OCI-LY3 (cell line): ENCODE results near the gene CNTNAP2.

Source experiments
- H2AFZ ChIP-seq: fragments of 200-600, 300-600 bp; shearing (Covaris generic); 2 replicates; pipeline ENCODE4 v1.6.0; 2014; ENCODE audit warnings: antibody characterized with exemption, low read depth, low read length
- H3K27ac ChIP-seq: fragments of 200-600, 300-600 bp; sonication (generic); 2 replicates; pipeline ENCODE4 v1.5.1; 2014; ENCODE audit warnings: mild to moderate bottlenecking, low read length, moderate library complexity, mixed read lengths
- H3K27me3 ChIP-seq: fragments of 200-600, 300-600 bp; sonication (generic); 2 replicates; pipeline ENCODE4 v1.6.1; 2014; ENCODE audit warnings: low read depth, low read length, mixed read lengths
- H3K36me3 ChIP-seq: fragments of 200-600, 300-600 bp; sonication (generic); replicated peaks from 2 replicates; pipeline ENCODE3; 2014; ENCODE audit warnings: low read depth, low read length, mixed read lengths
- H3K4me1 ChIP-seq: fragments of 300-600, 200-600 bp; sonication (generic); 2 replicates; pipeline ENCODE4 v1.6.1; 2014; ENCODE audit warnings: low read length, mixed read lengths
- H3K4me2 ChIP-seq: fragments of 200-600, 300-600 bp; sonication (generic); 2 replicates; pipeline ENCODE4 v1.6.1; 2014; ENCODE audit warnings: low read length, mixed read lengths
- H3K4me3 ChIP-seq: fragments of 300-600, 200-600 bp; sonication (generic); 2 replicates; pipeline ENCODE4 v1.5.1; 2014; ENCODE audit warnings: antibody characterized with exemption, mild to moderate bottlenecking, low read length, moderate library complexity
- H3K79me2 ChIP-seq: fragments of 300-600, 200-600 bp; shearing (Covaris generic); 2 replicates; pipeline ENCODE4 v1.6.1; 2014; ENCODE audit warnings: mild to moderate bottlenecking, low read length, mixed read lengths
- H3K9ac ChIP-seq: fragments of 300-600, 200-600 bp; shearing (Covaris generic); 2 replicates; pipeline ENCODE4 v1.6.0; 2014; ENCODE audit warnings: mild to moderate bottlenecking, low read length, moderate library complexity
- H3K9me3 ChIP-seq: fragments of 200-600, 300-600 bp; shearing (Covaris generic); 2 replicates; pipeline ENCODE4 v1.6.1; 2014; ENCODE audit warnings: low read length, mixed read lengths; ENCODE audit not compliant: insufficient read depth
- H4K20me1 ChIP-seq: fragments of 200-600, 300-600 bp; sonication (generic); 2 replicates; pipeline ENCODE4 v1.6.1; 2016; ENCODE audit warnings: low read length, mixed read lengths; ENCODE audit not compliant: insufficient read depth
- EZH2phosphoT487 ChIP-seq: fragments of 200-600 bp; shearing (Covaris generic); IDR thresholded peaks from 2 replicates; pipeline ENCODE4 v1.6.1; 2018; ENCODE audit warnings: antibody characterized with exemption, mixed run types, low read depth
- TF ChIP-seq, protein P1 (sequence below): fragments of 200-600, 300-600 bp; sonication (generic); IDR thresholded peaks from 2 replicates; pipeline ENCODE4 v1.5.1; 2014; ENCODE audit warnings: antibody characterized with exemption, low read length, low read depth

The CNTNAP2 gene

DNA sequence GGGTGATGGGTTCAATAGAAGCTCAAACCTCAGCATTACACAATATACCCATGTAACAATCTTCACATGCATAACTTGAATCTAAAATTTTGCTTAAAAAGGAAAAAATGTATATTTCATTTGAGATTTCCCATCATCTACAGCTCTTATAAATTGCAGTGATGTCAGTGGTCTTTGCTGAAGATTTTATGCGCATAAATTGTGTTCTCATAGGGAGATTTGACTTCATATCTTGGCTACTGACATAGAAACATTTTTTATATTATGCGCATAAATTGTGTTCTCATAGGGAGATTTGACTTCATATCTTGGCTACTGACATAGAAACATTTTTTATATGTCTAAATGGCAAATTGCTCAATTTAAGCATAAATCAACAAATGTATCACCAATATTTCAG, 1348.6 kb downstream of the CNTNAP2 start:
- no peak overlapping the region for H3K4me3 ChIP-seq
- TF ChIP-seq, protein P1, sequence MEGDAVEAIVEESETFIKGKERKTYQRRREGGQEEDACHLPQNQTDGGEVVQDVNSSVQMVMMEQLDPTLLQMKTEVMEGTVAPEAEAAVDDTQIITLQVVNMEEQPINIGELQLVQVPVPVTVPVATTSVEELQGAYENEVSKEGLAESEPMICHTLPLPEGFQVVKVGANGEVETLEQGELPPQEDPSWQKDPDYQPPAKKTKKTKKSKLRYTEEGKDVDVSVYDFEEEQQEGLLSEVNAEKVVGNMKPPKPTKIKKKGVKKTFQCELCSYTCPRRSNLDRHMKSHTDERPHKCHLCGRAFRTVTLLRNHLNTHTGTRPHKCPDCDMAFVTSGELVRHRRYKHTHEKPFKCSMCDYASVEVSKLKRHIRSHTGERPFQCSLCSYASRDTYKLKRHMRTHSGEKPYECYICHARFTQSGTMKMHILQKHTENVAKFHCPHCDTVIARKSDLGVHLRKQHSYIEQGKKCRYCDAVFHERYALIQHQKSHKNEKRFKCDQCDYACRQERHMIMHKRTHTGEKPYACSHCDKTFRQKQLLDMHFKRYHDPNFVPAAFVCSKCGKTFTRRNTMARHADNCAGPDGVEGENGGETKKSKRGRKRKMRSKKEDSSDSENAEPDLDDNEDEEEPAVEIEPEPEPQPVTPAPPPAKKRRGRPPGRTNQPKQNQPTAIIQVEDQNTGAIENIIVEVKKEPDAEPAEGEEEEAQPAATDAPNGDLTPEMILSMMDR = no peak
- no peak for TF ChIP-seq EZH2phosphoT487
- no peak overlapping the region for H3K27ac ChIP-seq
- H3K9ac ChIP-seq = no peak overlapping the region
- H3K36me3 ChIP-seq = no peaks in the 10 kb centered on the region
- no peaks in the 10 kb centered on the region for H3K9me3 ChIP-seq
- H3K79me2 ChIP-seq = no peaks in the 10 kb centered on the region
- no peaks in the 10 kb centered on the region for H3K27me3 ChIP-seq
- no peaks in the 10 kb centered on the region for H4K20me1 ChIP-seq
- H3K4me1 ChIP-seq = no peaks in the 10 kb centered on the region
- no peak overlapping the region for H2AFZ ChIP-seq
- H3K4me2 ChIP-seq = no peak overlapping the region

- Histone ChIP-seq H3K27me3 (no peaks in the 10 kb centered on the region), H4K20me1 (no peaks in the 10 kb centered on the region), H3K4me1 (no peaks in the 10 kb centered on the region), H2AFZ (no peak overlapping the region), H3K27ac (no peak overlapping the region), H3K9ac (no peak overlapping the region), H3K79me2 (no peaks in the 10 kb centered on the region), H3K9me3 (no peaks in the 10 kb centered on the region), H3K4me2 (no peak overlapping the region), H3K36me3 (no peaks in the 10 kb centered on the region), H3K4me3 (no peak overlapping the region)
- no peak for TF ChIP-seq EZH2phosphoT487
- TF ChIP-seq, protein P1 = no peak
Observed at GRCh38 chr7:147472556-147472955, 1356.0 kb downstream of the CNTNAP2 start.

- Histone ChIP-seq H3K4me1 (no peaks in the 10 kb centered on the region), H4K20me1 (no peaks in the 10 kb centered on the region), H3K9me3 (no peaks in the 10 kb centered on the region), H3K27me3 (no peaks in the 10 kb centered on the region), H3K36me3 (no peaks in the 10 kb centered on the region), H3K79me2 (no peaks in the 10 kb centered on the region), H3K27ac (no peak overlapping the region), H3K4me3 (no peak overlapping the region), H3K4me2 (no peak overlapping the region), H3K9ac (no peak overlapping the region), H2AFZ (no peak overlapping the region)
- TF ChIP-seq, protein P1 = no peak
- no peak for TF ChIP-seq EZH2phosphoT487
Observed at GRCh38 chr7:147474862-147475261, 1358.3 kb downstream of the CNTNAP2 start.

GRCh38 chr7:147477526-147477925, 1360.9 kb downstream of the CNTNAP2 start:
- H3K27ac ChIP-seq = no peak overlapping the region
- H3K4me2 ChIP-seq = no peak overlapping the region
- no peaks in the 10 kb centered on the region for H3K79me2 ChIP-seq
- H3K4me3 ChIP-seq = no peak overlapping the region
- no peak overlapping the region for H3K9ac ChIP-seq
- H3K4me1 ChIP-seq = 0 out of 2 replicates have a peak, but pooled peaks cover 3% of the 10 kb centered on the region
- H2AFZ ChIP-seq = no peak overlapping the region
- H3K9me3 ChIP-seq = no peaks in the 10 kb centered on the region
- TF ChIP-seq, protein P1 = no peak
- TF ChIP-seq EZH2phosphoT487 = no peak
- H3K27me3 ChIP-seq = no peaks in the 10 kb centered on the region
- H3K36me3 ChIP-seq = no peaks in the 10 kb centered on the region
- H4K20me1 ChIP-seq = no peaks in the 10 kb centered on the region
